NCI-H2227 treated with DMSO at 0.1 percent for 48 hours (cell line): Measurements from ENCODE around the gene MORN5.

ENCODE experiments used
- DNase-seq: peaks from one replicate; lab custom pipeline; 2025; lab: John Stamatoyannopoulos, UW

The MORN5 gene

GRCh38 chr9:122234022-122234748 lies 74.5 kb downstream of the MORN5 start:
- no peak for DNase-seq

- no peak for DNase-seq
Observed at GRCh38 chr9:122236681-122237080, 77.0 kb downstream of the MORN5 start.

GRCh38 chr9:122239722-122240121 lies 80.0 kb downstream of the MORN5 start:
- DNase-seq: no peak

- DNase-seq: no peak
Observed at GRCh38 chr9:122244349-122244748, 84.6 kb downstream of the MORN5 start.

- no peak for DNase-seq
Observed at GRCh38 chr9:122246666-122247065, 87.0 kb downstream of the MORN5 start.

GRCh38 chr9:122248448-122248865 lies 88.7 kb downstream of the MORN5 start:
- DNase-seq: no peak
